DMS 273 (cell line): ENCODE measurements around the gene ARMH1.
"Not testable (repeated sequence)": the region's sequence is repeated elsewhere in the genome, so short reads cannot be mapped to it uniquely, and the experiment has no call there.

ENCODE experiments used
- DNase-seq: peaks from one replicate; lab custom pipeline; 2025; ENCODE audit not compliant: unreplicated experiment; lab: John Stamatoyannopoulos, UW

ARMH1 gene

GRCh38 chr1:44693159-44693558, 18.6 kb downstream of the ARMH1 start:
- no peak for DNase-seq

- DNase-seq: no peak
These were observed 19.4 kb downstream of the ARMH1 start for GRCh38 chr1:44693900-44694299.

DNA sequence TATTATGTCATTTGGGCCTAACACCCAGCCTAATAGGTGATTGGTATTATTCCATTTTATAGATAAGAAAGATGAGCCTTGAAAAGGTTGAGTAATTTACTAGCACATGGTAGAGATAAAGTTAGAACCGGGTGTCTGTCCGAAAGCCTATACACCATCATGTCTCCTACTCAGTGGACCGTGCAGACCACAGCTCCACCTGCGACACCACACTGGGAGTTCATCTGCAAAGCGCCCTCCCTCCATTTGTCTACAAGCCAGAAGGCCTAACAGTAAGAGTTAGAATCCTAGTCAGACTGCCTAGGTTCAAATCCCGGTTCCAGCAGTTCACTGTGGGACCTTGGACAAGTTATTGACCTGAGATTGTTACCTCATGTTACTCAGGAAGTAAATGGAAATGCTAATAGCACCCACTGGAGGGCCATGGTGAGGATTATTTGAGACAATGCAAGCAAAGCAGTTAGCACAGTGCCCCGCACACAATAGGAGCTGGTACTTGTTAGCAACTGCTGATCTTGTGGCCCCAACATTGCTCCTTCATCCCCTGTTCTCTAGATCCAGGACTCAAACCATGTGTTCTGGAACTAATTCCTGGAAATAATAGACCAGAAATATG, 20.5 kb downstream of the ARMH1 start:
- no peak for DNase-seq

DNA sequence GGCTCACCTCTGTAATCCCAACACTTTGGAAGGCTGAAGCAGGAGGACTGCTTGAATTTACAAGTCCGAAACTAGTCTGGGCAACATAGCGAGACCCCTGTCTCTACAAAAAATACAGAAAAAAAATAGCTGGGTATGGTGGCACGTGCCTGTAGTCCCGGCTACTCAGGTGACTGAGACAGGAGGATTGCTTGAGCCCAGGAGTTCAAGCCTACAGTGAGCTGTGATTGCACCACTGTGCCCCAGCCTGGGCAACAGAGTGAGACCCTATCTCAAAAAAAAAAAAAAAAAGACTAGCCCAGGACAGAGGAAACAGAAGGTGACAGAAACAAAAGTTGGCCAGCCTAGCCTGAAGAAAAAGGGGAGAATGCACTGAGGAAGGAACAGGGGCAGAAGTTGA, 21.2 kb downstream of the ARMH1 start:
- DNase-seq: no peak

DNA sequence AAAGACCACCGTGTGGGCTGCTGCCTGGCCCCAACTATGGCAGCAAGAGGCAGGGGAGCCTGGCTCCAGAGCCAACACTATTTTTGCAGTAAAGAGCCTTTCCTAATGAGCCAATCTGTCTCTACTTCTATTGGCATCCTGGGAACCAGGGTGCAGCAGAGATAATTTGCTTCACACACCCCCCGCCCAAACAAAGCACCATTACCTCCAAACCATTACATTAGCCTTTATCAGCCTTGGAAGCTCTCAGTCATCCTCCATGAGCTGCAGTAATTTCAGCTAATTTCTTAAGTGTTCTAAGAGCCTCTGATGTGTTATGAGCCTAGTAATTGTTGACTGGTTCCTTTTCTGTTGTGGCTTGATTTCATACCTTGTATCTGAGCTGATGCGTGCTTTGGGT, 21.6 kb downstream of the ARMH1 start:
- DNase-seq: no peak

GRCh38 chr1:44696789-44697345, 22.4 kb downstream of the ARMH1 start:
- DNase-seq: no peak

DNA sequence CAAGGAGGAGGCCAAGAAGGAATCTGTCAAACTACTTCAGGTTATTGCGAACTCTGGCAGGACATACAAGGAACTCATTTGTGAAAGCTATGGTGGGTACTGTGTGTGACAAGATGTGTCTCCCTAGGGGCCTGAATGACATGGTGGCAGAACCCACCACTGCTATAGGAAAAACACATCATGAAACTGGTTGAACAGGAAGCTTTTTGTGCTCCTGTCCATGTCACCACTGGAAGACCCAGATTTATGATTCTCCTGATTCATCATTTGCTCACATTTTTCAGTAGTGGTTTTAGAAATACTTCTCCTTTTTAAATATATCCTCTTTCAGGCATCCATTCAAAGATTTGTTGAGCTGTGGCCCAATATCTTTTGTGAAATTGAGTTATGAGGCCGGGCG, 23.6 kb downstream of the ARMH1 start:
- DNase-seq: no peak

- DNase-seq: not testable (repeated sequence)
These were observed 24.9 kb downstream of the ARMH1 start for GRCh38 chr1:44699375-44699774.

GRCh38 chr1:44700573-44700972, 26.1 kb downstream of the ARMH1 start:
- no peak for DNase-seq

- no peak for DNase-seq
These were observed 26.6 kb downstream of the ARMH1 start for GRCh38 chr1:44701141-44701573.

- DNase-seq: no peak
These were observed 31.0 kb downstream of the ARMH1 start for GRCh38 chr1:44705470-44705869.

GRCh38 chr1:44705938-44706337, 31.4 kb downstream of the ARMH1 start:
- no peak for DNase-seq

- no peak for DNase-seq
These were observed 32.8 kb downstream of the ARMH1 start for GRCh38 chr1:44707112-44707881.

DNA sequence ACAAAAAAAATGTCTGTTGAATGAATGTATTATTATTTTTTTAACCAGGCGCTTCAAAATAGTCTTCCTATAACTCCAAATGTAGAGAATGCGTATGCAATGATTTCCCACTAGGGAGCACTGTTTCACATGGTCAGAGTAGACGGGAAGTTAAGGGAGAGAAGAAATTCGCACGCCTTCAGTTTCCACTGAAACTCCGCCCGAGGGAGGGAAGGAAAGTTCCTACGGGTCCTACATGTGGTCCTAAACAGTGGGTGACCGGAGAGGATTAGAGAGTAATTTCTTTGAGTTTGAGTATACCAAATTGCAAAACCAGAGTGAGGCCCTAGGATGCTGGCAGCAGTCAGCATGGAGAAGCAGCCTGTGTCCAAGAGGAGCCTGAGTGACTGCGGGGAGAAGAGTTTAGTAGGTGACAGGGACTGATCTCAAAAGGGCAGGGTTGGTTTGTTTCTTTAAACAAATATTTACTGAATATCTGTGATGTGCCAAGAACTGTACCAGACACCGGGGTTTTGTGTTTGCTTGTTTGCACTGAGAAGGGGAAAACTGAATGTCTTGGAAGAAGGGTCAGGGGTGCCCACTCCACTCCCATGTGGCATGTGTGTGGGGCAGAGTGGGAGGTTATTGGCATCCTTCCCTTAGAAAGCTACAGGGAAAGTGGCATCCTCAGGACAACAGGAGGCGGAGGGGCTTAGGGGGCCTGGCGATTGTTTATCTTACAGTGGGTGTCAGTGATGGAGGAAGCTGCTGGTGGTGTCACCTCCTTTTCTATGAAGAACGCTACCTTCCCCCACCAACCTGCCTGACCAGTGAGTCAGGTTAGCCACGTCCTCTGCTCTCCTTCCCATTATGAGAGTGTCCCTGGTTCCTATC, 33.7 kb downstream of the ARMH1 start:
- DNase-seq: peak; percentile 34

DNA sequence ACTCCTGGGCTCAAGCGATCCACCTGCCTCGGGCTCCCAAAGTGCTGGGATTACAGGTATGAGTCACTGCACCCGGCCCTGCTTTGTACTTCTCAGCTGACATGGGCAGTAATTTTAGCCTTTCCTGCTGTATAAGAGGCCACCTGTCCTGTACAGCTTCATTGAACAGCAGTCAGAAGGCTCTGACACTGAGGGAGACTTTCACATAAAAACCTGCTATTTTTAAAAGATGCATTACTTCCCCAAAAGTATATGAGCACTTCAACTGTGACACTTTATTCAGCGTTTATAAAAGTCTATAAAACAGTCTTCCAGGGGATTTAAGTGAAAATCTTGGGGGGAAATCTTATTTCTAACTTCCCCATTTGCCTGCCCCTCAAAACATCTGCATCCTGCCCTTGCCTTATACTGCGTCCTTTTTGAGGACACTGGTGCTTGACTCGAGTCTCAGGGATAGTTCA, 38.8 kb downstream of the ARMH1 start:
- DNase-seq: peak; percentile 27

DNA sequence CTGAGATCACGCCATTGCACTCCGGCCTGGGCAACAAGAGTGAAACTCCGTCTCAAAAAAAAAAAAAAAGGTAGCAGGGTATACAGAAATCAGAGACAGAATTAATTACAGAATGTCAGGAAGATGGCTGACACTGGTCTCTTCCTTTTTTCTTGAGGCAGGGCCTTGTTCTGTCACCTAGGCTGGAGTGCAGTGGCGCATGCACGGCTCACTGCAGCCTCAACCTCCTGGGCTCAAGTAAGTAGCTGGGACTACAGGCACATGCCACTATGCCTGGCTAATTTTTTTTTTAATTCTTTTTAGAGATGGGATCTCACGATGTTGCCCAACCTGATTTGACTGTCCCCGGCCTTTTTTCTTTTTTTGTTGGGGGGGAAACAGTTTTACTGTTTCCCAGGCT, 40.0 kb downstream of the ARMH1 start:
- DNase-seq: no peak

DNA sequence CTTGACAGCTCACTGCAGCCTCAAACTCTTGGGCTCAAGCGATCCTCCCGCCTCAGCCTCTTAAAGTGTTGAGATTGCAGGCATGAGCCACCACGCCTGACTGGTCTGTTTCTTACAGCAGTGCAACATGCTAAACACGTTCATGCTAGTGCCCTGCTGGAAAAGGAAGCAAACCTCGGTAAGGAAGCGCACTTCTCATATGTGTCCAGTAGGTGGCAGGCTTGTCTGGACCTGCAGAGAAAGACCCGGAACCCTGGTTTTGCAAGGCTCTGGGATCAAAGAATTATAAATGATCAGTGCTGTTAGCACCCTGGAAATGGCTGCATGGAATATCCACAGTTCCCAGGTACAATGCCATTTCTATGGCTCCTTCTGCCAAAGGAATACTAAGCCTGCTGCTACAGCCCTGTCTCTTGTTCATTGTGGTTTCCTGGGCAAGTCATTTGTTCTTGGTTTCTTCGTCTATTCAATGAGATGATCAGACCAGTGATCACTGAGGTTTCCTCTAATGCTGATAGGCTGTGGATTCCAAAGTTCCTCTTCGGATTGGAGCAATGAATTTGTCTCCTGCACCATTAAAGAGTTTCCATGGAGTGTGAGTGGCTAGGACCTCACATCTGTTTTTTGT, 40.5 kb downstream of the ARMH1 start:
- DNase-seq: peak; percentile 87

DNA sequence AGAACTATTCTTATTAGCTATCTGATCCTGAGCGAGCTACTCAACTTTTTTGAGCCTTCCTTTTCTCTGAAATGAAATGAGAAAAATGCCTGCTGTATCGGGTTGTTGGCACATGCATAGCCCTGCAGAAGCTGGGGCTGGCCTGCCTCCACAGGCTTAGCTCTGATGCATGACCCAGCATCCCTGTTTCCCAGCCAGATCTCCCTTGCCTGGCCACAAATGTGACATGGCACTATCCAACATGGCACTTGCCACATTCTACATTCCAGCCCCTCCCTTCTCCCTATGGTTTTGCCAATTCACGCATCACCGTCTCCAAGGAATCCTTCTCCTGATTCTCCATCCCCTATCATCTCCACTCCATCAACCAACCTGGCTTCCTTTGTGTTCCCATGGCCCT, 42.6 kb downstream of the ARMH1 start:
- DNase-seq: no peak

GRCh38 chr1:44717653-44718052, 43.1 kb downstream of the ARMH1 start:
- no peak for DNase-seq

DNA sequence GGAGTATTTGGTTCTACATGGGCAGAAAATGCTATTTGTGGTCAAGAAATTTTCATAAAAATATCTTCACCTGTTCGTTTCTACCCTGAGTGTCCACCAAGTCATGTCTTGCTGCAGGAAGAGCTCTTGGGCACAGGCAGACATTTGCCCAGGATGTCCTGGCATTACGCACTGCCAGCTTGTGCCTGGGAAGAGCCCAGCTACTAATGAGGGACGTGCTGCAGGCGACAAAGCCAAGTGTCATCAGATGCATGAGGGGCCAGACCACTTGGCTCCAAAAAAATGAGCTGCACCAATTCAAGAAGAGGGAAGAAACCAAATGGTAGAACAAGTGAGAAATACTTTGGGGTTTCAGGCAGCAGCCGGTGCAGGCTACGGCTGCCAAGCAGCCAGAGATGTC, 43.6 kb downstream of the ARMH1 start:
- no peak for DNase-seq

DNA sequence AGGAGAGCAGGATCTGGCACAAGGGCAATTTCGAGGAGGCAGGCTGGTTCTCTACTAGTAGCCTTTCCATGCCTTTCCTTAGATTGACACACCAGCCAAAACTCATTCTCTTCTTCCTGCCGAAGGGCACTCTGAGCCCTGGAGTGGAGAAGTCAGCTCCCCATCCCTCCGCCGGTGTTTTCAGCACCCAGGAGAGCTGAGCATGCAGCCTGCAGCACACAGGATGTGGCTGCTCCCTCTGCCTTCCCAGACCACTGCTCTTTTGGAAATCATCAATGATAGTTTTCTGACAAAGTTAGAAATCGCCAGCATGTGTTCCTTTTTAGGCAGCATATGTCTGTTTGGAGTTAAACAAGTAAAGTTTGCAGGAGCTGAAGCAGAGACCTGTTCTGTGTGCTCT, 44.8 kb downstream of the ARMH1 start:
- DNase-seq: no peak
